Neural cell (in vitro differentiated cells): Measurements from ENCODE around the gene IL1RL2. TPM values are rescaled to one million over a fixed set of nuclear protein-coding genes. Genes with fewer than 3 reads are reported as not detected.

Experiments used
- H2AFZ ChIP-seq: fragments of 200-600, 300-800 bp; sonication (generic), shearing (Covaris generic); 2 replicates; pipeline ENCODE4 v1.6.0; 2014; ENCODE audit warnings: low read depth, mild to moderate bottlenecking, antibody characterized with exemption, low read length, moderate library complexity
- H3F3A ChIP-seq: fragments of 200-600 bp; shearing (Covaris generic); 2 replicates; pipeline ENCODE4 v1.6.1; 2016; ENCODE audit warnings: mild to moderate bottlenecking, moderate library complexity, mixed read lengths, antibody characterized with exemption, low read length; ENCODE audit not compliant: insufficient read depth, poor library complexity, severe bottlenecking
- H3K27ac ChIP-seq: fragments of 200-600, 300-800 bp; sonication (generic), shearing (Covaris generic); 2 replicates; pipeline ENCODE4 v1.5.1; 2014; ENCODE audit warnings: mild to moderate bottlenecking, low read length, moderate library complexity
- H3K27me3 ChIP-seq: fragments of 300-800, 200-600 bp; sonication (generic), shearing (Covaris generic); 2 replicates; pipeline ENCODE4 v1.6.0; 2014; ENCODE audit warnings: mild to moderate bottlenecking, low read depth, low read length, moderate library complexity; ENCODE audit not compliant: insufficient read depth
- H3K36me3 ChIP-seq: fragments of 300-800, 200-600 bp; sonication (generic), shearing (Covaris generic); 2 replicates; pipeline ENCODE4 v1.5.1; 2014; ENCODE audit warnings: mild to moderate bottlenecking, antibody characterized with exemption, low read length, moderate library complexity; ENCODE audit not compliant: insufficient read depth
- H3K4me2 ChIP-seq: fragments of 300-800, 200-600 bp; sonication (generic), shearing (Covaris generic); 2 replicates; pipeline ENCODE4 v1.6.0; 2014; ENCODE audit warnings: mild to moderate bottlenecking, low read length
- H3K4me3 ChIP-seq: fragments of 300-800, 200-600 bp; sonication (generic), shearing (Covaris generic); 2 replicates; pipeline ENCODE4 v1.5.1; 2014; ENCODE audit warnings: mild to moderate bottlenecking, low read length, moderate library complexity
- H3K79me2 ChIP-seq: fragments of 200-600 bp; shearing (Covaris generic); replicated peaks from 2 replicates; pipeline ENCODE4 v1.6.0; 2014; ENCODE audit warnings: mild to moderate bottlenecking, low read length, moderate library complexity; ENCODE audit not compliant: insufficient read depth
- H3K9ac ChIP-seq: fragments of 300-800, 200-600 bp; sonication (generic), shearing (Covaris generic); 2 replicates; pipeline ENCODE4 v1.6.1; 2016; ENCODE audit warnings: mild to moderate bottlenecking, low read length, mixed read lengths
- H3K9me2 ChIP-seq: fragments of 200-600 bp; shearing (Covaris generic); 2 replicates; pipeline ENCODE4 v1.6.1; 2016; ENCODE audit warnings: mild to moderate bottlenecking, low read length, mixed read lengths; ENCODE audit not compliant: insufficient read depth
- H3K9me3 ChIP-seq: fragments of 200-600, 300-800 bp; sonication (generic), shearing (Covaris generic); 2 replicates; pipeline ENCODE4 v1.6.1; 2016; ENCODE audit warnings: mild to moderate bottlenecking, mixed run types, low read length, moderate library complexity, mixed read lengths
- H4K20me1 ChIP-seq: fragments of 200-600 bp; shearing (Covaris generic); 2 replicates; pipeline ENCODE4 v1.6.1; 2016; ENCODE audit warnings: mild to moderate bottlenecking, mixed run types; ENCODE audit not compliant: insufficient read depth
- CTCF ChIP-seq: fragments of 450-650 bp; IDR thresholded peaks from 2 replicates; pipeline ENCODE4 v1.5.1; 2014; ENCODE audit warnings: antibody characterized with exemption, mild to moderate bottlenecking, moderate library complexity; ENCODE audit not compliant: poor library complexity, severe bottlenecking
- EP300 ChIP-seq: fragments of 450-650 bp; conservative IDR thresholded peaks from 2 replicates; pipeline ENCODE4 v1.6.1; 2014; ENCODE audit warnings: antibody characterized with exemption, mild to moderate bottlenecking, moderate library complexity; ENCODE audit not compliant: poor library complexity, severe bottlenecking
- EZH2 ChIP-seq: fragments of 200-600, 300-800 bp; shearing (Covaris generic), sonication (generic); IDR thresholded peaks from 2 replicates; pipeline ENCODE4 v1.6.1; 2014; ENCODE audit warnings: antibody characterized with exemption, low read length, borderline replicate concordance, mild to moderate bottlenecking; ENCODE audit not compliant: insufficient read depth, poor library complexity, severe bottlenecking
- MXI1 ChIP-seq: fragments of 450-650 bp; conservative IDR thresholded peaks from 2 replicates; pipeline ENCODE4 v1.6.1; 2014; ENCODE audit warnings: antibody characterized with exemption, mild to moderate bottlenecking; ENCODE audit not compliant: poor library complexity, severe bottlenecking
- POLR2AphosphoS5 ChIP-seq: IDR thresholded peaks from 2 replicates; pipeline ENCODE4 v1.6.1; 2012
- RAD21 ChIP-seq: fragments of 450-650 bp; conservative IDR thresholded peaks from 2 replicates; pipeline ENCODE4 v1.6.1; 2014; ENCODE audit warnings: antibody characterized with exemption, mild to moderate bottlenecking, moderate library complexity
- SMC3 ChIP-seq: fragments of 450-650 bp; conservative IDR thresholded peaks from 2 replicates; pipeline ENCODE4 v1.6.1; 2014; ENCODE audit warnings: antibody characterized with exemption, mild to moderate bottlenecking, moderate library complexity; ENCODE audit not compliant: poor library complexity
- TAF1 ChIP-seq: IDR thresholded peaks from 2 replicates; pipeline ENCODE4 v1.6.1; 2012; ENCODE audit warnings: low read depth
- polyA plus RNA-seq: library from polyadenylated mRNA; depleted of rRNA; stranded (reverse); fragments of >200 nt; gene quantifications from 2 replicates; pipeline ENCODE4 v1.2.3, GENCODE V29; 2014
- TF ChIP-seq, protein P1 (sequence below): IDR thresholded peaks from 2 replicates; pipeline ENCODE4 v1.6.1; 2012; ENCODE audit warnings: borderline replicate concordance

IL1RL2 gene
- polyA plus RNA-seq, 1 donor from 2014 or later = not detected

DNA sequence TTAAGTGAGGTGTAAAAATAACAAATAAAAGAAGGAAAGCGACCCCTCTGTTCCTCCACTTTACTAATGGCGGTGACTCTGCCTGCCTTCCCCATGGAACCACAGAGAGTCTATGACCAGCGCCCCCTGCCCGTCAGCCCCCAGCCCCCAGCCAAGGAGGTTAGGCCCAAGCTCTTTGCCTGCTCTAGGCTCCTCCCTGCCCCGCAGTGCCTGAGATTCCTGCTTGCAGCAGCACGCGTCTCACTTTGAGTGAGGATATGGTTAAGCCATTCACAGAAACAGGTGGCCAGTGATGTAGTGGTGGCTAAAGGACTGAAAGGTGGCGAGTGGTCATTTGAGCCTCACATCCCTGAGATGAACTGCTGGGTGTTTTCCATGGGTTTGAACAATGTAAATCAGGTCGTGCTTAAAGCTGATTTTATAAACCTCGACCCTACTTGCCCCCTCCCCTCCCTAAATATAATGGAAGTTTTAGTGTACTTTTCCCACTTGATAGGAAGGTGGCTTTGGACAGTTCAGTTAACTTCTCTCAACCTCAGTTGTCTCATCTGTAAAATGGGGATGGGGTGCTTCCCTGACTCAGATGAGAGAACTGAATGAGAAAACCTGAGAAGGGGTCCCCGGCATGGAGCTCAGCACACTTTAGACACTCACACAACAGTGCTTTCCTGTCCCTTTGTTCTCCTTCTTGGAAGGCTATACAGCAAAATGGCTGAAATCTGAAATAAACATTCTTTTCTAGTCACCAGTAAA is 46.5 kb downstream of the IL1RL2 start:
- H3K4me2 ChIP-seq = no peak overlapping the region
- H3K9me2 ChIP-seq = no peaks in the 10 kb centered on the region
- H3F3A ChIP-seq = no peaks in the 10 kb centered on the region
- H3K36me3 ChIP-seq = no peaks in the 10 kb centered on the region
- H3K27ac ChIP-seq = no peak overlapping the region
- no peak overlapping the region for H3K4me3 ChIP-seq
- H3K79me2 ChIP-seq = no peaks in the 10 kb centered on the region
- TF ChIP-seq TAF1 = no peak
- no peak for TF ChIP-seq EZH2
- no peak for TF ChIP-seq CTCF
- no peak for TF ChIP-seq EP300
- TF ChIP-seq POLR2AphosphoS5 = no peak
- TF ChIP-seq, protein P1, sequence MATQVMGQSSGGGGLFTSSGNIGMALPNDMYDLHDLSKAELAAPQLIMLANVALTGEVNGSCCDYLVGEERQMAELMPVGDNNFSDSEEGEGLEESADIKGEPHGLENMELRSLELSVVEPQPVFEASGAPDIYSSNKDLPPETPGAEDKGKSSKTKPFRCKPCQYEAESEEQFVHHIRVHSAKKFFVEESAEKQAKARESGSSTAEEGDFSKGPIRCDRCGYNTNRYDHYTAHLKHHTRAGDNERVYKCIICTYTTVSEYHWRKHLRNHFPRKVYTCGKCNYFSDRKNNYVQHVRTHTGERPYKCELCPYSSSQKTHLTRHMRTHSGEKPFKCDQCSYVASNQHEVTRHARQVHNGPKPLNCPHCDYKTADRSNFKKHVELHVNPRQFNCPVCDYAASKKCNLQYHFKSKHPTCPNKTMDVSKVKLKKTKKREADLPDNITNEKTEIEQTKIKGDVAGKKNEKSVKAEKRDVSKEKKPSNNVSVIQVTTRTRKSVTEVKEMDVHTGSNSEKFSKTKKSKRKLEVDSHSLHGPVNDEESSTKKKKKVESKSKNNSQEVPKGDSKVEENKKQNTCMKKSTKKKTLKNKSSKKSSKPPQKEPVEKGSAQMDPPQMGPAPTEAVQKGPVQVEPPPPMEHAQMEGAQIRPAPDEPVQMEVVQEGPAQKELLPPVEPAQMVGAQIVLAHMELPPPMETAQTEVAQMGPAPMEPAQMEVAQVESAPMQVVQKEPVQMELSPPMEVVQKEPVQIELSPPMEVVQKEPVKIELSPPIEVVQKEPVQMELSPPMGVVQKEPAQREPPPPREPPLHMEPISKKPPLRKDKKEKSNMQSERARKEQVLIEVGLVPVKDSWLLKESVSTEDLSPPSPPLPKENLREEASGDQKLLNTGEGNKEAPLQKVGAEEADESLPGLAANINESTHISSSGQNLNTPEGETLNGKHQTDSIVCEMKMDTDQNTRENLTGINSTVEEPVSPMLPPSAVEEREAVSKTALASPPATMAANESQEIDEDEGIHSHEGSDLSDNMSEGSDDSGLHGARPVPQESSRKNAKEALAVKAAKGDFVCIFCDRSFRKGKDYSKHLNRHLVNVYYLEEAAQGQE = no peak
- no peak for TF ChIP-seq RAD21
- TF ChIP-seq MXI1 = no peak
- TF ChIP-seq SMC3 = no peak
- H3K27me3 ChIP-seq = no peaks in the 10 kb centered on the region
- H4K20me1 ChIP-seq = no peaks in the 10 kb centered on the region
- H2AFZ ChIP-seq = no peak overlapping the region
- no peaks in the 10 kb centered on the region for H3K9me3 ChIP-seq
- no peak overlapping the region for H3K9ac ChIP-seq

DNA sequence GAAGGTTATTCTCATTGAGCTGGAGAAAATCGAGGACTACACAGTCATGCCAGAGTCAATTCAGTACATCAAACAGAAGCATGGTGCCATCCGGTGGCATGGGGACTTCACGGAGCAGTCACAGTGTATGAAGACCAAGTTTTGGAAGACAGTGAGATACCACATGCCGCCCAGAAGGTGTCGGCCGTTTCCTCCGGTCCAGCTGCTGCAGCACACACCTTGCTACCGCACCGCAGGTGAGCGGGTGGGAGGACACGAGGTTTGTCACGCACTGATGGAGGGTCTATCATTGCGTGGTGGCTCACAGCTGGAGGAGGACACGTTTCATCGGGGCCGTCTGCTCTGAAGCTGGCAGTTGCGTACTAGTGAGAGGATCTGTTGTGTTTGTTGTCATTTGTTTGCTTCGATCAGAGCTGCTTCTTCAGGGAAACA is 48.2 kb downstream of the IL1RL2 start:
- H3K36me3 ChIP-seq = no peaks in the 10 kb centered on the region
- no peaks in the 10 kb centered on the region for H3K9me2 ChIP-seq
- no peak overlapping the region for H3K4me3 ChIP-seq
- no peaks in the 10 kb centered on the region for H3K27me3 ChIP-seq
- no peak overlapping the region for H3K27ac ChIP-seq
- H3F3A ChIP-seq = no peaks in the 10 kb centered on the region
- no peak overlapping the region for H3K4me2 ChIP-seq
- no peak overlapping the region for H2AFZ ChIP-seq
- TF ChIP-seq, protein P1 = no peak
- no peak for TF ChIP-seq EP300
- TF ChIP-seq MXI1 = no peak
- TF ChIP-seq RAD21 = no peak
- no peak for TF ChIP-seq SMC3
- TF ChIP-seq TAF1 = no peak
- no peak for TF ChIP-seq CTCF
- no peak for TF ChIP-seq POLR2AphosphoS5
- TF ChIP-seq EZH2 = no peak
- no peak overlapping the region for H3K9ac ChIP-seq
- no peaks in the 10 kb centered on the region for H3K79me2 ChIP-seq
- H4K20me1 ChIP-seq = no peaks in the 10 kb centered on the region
- H3K9me3 ChIP-seq = no peaks in the 10 kb centered on the region
